ENCODE measurements around the gene ELMO3. TPM values are rescaled to one million over a fixed set of nuclear protein-coding genes. Genes with fewer than 3 reads are reported as not detected.

Gene ELMO3
- total RNA-seq, 6 experiments from 2014 or later = 1.8 to 8.0 (median 4.6) TPM

DNA sequence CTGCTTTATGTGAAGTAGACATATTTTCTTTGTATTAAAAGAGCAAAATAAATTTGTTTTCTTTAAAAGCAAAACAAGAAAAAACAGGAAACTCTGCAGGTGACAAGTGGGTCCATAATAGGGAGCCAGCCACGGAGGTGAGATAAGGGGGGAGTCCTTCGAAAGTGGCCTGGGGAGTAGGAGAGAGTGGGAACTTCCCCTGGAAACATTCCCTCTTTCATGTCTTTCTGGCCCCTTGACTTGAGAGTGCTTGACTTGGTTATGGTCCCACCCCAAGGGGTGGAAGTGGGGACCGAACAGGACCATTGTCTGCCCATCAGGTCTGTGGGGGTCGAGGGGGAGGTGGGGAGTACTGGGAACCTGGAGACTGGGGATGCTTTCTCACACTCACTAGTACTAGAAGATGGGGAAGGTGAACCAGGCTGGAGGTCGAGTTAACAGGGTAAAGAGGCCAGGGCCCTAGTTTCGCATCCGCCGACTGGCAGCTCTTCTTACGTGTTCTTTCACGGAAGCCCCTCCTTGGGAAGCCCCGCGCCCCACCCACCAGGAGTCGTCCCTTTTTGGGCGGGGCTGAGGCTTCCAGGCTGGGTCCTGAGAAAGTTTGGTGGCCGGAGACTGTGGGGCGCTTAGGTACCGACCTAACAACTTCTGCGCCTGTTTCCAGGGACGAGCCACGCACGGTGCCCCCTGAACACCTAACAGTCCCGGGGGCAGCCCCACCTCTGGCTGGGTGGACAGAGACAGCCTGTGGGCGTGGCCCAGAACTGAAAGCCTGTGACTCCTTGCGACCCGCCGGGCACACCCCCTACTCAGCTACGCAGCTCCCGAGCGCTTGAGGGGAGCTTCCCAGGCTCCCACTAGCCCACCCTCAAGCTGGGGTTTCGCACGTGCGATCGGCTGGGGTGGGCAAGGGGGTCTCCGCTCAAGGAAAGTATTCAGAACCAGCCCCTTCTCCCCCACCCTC is 40.0 kb upstream of the ELMO3 start:
- H3K36me3 ChIP-seq = no peaks in the 10 kb centered on the region
- peak overlapping the region; percentile 13 to 67 (median 62) for H3K27ac ChIP-seq
- H3K4me1 ChIP-seq = peaks cover 0 to 34% (median 14%) of the 10 kb centered on the region in 4 donors
- 15% methylated on average over 6 of the region's 34 CpGs for WGBS (ENCODE audit: insufficient coverage, low coverage, low lambda C conversion rate, missing lambda C conversion rate)
- H3K27me3 ChIP-seq = no peaks in the 10 kb centered on the region
- TF ChIP-seq POLR2A (IDR thresholded peaks at IDR 0.05) = no peak
- TF ChIP-seq, protein P1, sequence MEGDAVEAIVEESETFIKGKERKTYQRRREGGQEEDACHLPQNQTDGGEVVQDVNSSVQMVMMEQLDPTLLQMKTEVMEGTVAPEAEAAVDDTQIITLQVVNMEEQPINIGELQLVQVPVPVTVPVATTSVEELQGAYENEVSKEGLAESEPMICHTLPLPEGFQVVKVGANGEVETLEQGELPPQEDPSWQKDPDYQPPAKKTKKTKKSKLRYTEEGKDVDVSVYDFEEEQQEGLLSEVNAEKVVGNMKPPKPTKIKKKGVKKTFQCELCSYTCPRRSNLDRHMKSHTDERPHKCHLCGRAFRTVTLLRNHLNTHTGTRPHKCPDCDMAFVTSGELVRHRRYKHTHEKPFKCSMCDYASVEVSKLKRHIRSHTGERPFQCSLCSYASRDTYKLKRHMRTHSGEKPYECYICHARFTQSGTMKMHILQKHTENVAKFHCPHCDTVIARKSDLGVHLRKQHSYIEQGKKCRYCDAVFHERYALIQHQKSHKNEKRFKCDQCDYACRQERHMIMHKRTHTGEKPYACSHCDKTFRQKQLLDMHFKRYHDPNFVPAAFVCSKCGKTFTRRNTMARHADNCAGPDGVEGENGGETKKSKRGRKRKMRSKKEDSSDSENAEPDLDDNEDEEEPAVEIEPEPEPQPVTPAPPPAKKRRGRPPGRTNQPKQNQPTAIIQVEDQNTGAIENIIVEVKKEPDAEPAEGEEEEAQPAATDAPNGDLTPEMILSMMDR (IDR thresholded peaks at IDR 0.05) = no peak
- peak overlapping the region; percentile 81 to 94 (median 85) for H3K4me3 ChIP-seq
- no peaks in the 10 kb centered on the region for H3K9me3 ChIP-seq
- intact Hi-C loops (cut with DNase I) = loop anchor here (5.0 to 10.0 kb wide), 4 partner anchors 54 to 187 kb away; partner anchors contain the start of gene PHAF1 (in 1 of the 2)
- DNase-seq (peak in 1 of 3 donors; percentile 68), ATAC-seq (peak in 2 of 4 donors; percentile 18 to 20)

DNA sequence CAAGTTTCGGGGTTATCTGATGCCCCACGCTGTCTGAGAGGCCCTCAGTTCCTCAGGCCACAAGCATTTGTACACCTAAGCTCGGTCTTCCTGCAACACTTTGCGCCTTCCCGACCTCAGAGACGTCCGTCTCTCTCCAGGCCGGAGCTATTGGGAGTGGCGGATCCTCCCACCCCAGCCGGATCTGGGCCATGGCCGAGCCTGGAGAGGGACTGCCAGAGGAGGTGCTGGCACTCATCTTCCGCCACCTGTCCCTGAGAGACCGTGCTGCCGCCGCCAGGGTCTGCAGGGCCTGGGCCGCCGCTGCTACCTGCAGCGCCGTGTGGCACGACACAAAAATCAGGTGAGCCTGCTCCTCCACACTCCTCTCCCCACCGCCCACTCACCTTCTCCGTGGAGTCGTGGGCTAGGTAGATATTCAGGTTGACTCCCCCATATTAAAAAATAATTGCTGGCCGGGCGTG is 37.3 kb upstream of the ELMO3 start:
- H3K9me3 ChIP-seq = no peaks in the 10 kb centered on the region
- no peak overlapping the region for H3K27ac ChIP-seq
- H3K4me3 ChIP-seq = no peak overlapping the region
- no peaks in the 10 kb centered on the region for H3K36me3 ChIP-seq
- peaks cover 0 to 35% (median 17%) of the 10 kb centered on the region in 4 donors for H3K4me1 ChIP-seq
- DNase-seq (peak in 1 of 3 donors; percentile 57), ATAC-seq (no peak)
- intact Hi-C loops (cut with DNase I) = no loop called here
- TF ChIP-seq, protein P1 (IDR thresholded peaks at IDR 0.05) = no peak
- TF ChIP-seq POLR2A (IDR thresholded peaks at IDR 0.05) = no peak
- H3K27me3 ChIP-seq = no peaks in the 10 kb centered on the region
- no CpG with 5 or more reads among the region's 25 CpGs for WGBS (ENCODE audit: insufficient coverage, low coverage, low lambda C conversion rate, missing lambda C conversion rate)

DNA sequence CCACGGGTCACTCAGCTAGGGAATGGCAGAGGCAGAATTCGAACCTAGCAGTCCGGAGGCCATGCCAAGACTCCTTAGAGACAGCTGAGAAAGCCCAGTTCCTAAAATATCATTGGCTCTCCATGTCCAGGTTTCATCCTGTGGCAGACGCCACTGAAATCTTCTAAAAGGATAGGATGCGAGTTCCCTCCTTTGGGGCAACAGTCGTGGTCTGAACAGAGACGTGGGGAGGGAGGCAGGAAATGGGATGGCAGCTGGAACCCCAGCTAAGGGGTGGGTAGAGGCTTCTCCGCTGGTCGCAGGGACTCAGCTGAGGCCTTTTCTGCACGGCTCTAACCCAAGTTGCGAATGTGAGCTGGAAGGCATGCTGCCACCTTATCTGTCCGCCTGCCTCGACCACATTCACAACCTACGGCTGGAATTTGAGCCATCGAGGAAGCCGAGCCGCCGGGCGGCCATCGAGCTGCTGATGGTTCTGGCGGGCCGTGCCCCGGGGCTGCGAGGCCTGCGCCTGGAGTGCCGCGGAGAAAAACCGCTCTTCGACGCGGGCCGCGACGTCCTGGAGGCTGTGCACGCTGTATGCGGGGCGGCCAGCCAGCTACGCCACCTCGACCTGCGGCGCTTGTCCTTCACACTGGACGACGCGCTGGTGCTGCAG is 36.3 kb upstream of the ELMO3 start:
- no peaks in the 10 kb centered on the region for H3K9me3 ChIP-seq
- 16% methylated on average over 20 of the region's 44 CpGs for WGBS (ENCODE audit: insufficient coverage, low coverage, low lambda C conversion rate, missing lambda C conversion rate)
- DNase-seq (no peak), ATAC-seq (no peak)
- H3K4me1 ChIP-seq = peaks cover 0 to 35% (median 17%) of the 10 kb centered on the region in 4 donors
- H3K4me3 ChIP-seq = peak overlapping the region in 1 of 3 donors; percentile 36
- H3K27ac ChIP-seq = no peak overlapping the region
- intact Hi-C loops (cut with DNase I) = no loop called here
- H3K27me3 ChIP-seq = no peaks in the 10 kb centered on the region
- H3K36me3 ChIP-seq = no peaks in the 10 kb centered on the region
- TF ChIP-seq, protein P1 (IDR thresholded peaks at IDR 0.05) = no peak
- no peak for TF ChIP-seq POLR2A (IDR thresholded peaks at IDR 0.05)

DNA sequence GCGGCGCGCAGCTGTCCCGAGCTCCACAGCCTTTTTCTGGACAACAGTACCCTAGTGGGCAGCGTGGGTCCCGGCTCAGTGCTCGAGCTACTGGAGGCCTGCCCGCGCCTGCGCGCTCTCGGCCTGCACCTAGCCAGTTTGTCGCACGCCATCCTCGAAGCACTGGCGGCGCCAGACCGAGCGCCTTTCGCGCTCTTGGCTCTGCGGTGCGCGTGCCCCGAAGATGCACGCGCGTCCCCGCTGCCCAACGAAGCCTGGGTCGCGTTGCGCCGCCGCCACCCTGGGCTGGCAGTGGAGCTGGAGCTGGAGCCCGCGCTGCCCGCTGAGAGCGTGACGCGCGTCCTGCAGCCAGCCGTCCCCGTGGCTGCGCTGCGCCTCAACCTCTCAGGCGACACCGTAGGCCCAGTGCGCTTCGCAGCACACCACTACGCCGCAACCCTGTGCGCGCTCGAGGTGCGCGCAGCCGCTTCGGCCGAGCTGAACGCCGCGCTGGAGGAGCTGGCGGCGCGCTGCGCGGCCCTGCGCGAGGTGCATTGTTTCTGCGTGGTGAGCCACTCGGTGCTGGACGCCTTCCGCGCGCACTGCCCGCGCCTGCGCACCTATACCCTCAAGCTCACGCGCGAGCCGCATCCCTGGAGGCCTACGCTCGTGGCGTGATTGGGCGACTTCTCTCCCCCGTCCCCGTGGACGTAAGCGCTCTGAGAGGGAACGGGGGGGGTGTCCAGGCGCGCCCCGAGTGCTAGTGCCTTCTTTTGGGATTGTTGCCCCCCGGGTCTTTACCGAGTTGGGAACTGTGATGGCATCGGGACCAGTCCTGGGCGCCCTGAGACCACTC is 35.5 kb upstream of the ELMO3 start:
- H3K4me3 ChIP-seq = peak overlapping the region in 1 of 3 donors; percentile 36
- peaks cover 0 to 35% (median 17%) of the 10 kb centered on the region in 4 donors for H3K4me1 ChIP-seq
- WGBS (ENCODE audit: insufficient coverage, low coverage, low lambda C conversion rate, missing lambda C conversion rate) = 46% methylated on average over 29 of the region's 99 CpGs
- intact Hi-C loops (cut with DNase I) = no loop called here
- no peaks in the 10 kb centered on the region for H3K9me3 ChIP-seq
- no peak for TF ChIP-seq POLR2A (IDR thresholded peaks at IDR 0.05)
- TF ChIP-seq, protein P1 (IDR thresholded peaks at IDR 0.05) = no peak
- H3K27ac ChIP-seq = no peak overlapping the region
- ATAC-seq (peak in 2 of 4 donors; percentile 3), DNase-seq (no peak)
- no peaks in the 10 kb centered on the region for H3K27me3 ChIP-seq
- no peaks in the 10 kb centered on the region for H3K36me3 ChIP-seq
